GM12878 (cell line): ENCODE results near the gene ZFP91. TPM values are rescaled to one million over a fixed set of nuclear protein-coding genes. Genes with fewer than 3 reads are reported as not detected.

Experiments
- CBX5 ChIP-seq: sonication (generic); IDR thresholded peaks from 2 replicates; pipeline ENCODE4 v1.6.1; 2016; ENCODE audit warnings: low read depth, moderate library complexity, mild to moderate bottlenecking, inconsistent platforms
- JUND ChIP-seq: IDR thresholded peaks from 2 replicates; pipeline ENCODE4 v1.6.1; 2012; ENCODE audit warnings: low read depth, mild to moderate bottlenecking, low read length, improper control_type of control experiment, moderate library complexity
- RB1 ChIP-seq: fragments of 450-650 bp; formaldehyde crosslinking; IDR thresholded peaks from 2 replicates; pipeline ENCODE4 v1.6.1; 2017; ENCODE audit warnings: mild to moderate bottlenecking, borderline replicate concordance
- RFX5 ChIP-seq: IDR thresholded peaks from 2 replicates; pipeline ENCODE4 v1.6.1; 2011; ENCODE audit warnings: low read depth, low read length, improper control_type of control experiment
- STAT1 ChIP-seq: fragments of 450-650 bp; conservative IDR thresholded peaks from 2 replicates; pipeline ENCODE4 v1.6.1; 2014; ENCODE audit warnings: antibody characterized with exemption, mild to moderate bottlenecking
- TARDBP ChIP-seq: IDR thresholded peaks from 2 replicates; pipeline ENCODE4 v1.6.1; 2016; ENCODE audit warnings: borderline replicate concordance
- TCF3 ChIP-seq: IDR thresholded peaks from 2 replicates; pipeline ENCODE4 v1.6.1; 2012; ENCODE audit warnings: low read depth, mild to moderate bottlenecking, low read length, borderline replicate concordance; ENCODE audit not compliant: insufficient read depth
- polyA plus RNA-seq, 11 experiments: library from polyadenylated mRNA; depleted of rRNA in 4 of 11; unstranded in 6 of 11; stranded (reverse) in 5 of 11; fragments of >200 nt; fragmentation: Nextera tagmentation in 4 of 11; fragmentation: Illumina TruSeq in 1 of 11; extraction: Ambion mirVana in 4 of 11; extraction: Trizol in 1 of 11; gene quantifications; 1 replicate in 1 of 11; 2 replicates in 10 of 11; pipeline versions ENCODE4 v1.2.1 to v1.2.3, GENCODE V29; 2011 to 2016; ENCODE audit warnings: inconsistent platforms in 2 of 11, missing spikeins in 2 of 11, low read depth in 1 of 11
- total RNA-seq, 4 experiments: library from RNA; depleted of rRNA in 3 of 4; stranded (reverse); fragments of >200 nt in 3 of 4; fragmentation: Illumina TruSeq in 1 of 4; extraction: Trizol in 1 of 4; gene quantifications; 2 replicates each; pipeline versions ENCODE4 v1.2.1 to v1.2.3, GENCODE V29; 2013 to 2021
- TF ChIP-seq, protein P1 (sequence below): IDR thresholded peaks from 2 replicates; pipeline ENCODE4 v1.6.1; 2012; ENCODE audit warnings: mild to moderate bottlenecking, low read depth, low read length
- TF ChIP-seq, protein P2 (sequence below): IDR thresholded peaks from 2 replicates; pipeline ENCODE4 v1.6.1; 2011; ENCODE audit warnings: mild to moderate bottlenecking, low read depth, low read length, moderate library complexity; ENCODE audit not compliant: insufficient replicate concordance

Gene ZFP91
- total and polyA plus RNA-seq, 10 of the 15 experiments (the other 5 are each of a cell fraction or from before 2014, with no cell fraction given): 12.9 to 54.1 (median 31.7) TPM

DNA sequence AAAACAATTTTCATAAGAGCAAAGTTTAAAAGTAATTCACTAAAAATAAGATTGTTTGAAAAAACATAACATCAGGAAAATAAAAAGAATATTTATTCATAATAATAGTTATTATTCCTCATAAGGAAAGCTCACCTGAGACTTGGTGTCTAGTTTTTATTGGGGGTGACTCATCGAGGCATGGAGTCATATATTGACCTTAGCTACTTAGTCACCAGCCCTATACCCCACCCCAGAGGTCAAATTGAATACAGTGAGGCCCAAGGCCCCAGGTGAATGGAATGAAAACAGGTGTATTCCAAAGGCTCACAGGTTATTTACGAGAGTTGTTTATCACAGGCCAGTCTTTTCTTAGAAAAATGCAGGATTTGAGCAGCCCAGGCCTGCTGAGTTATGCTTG lies 80.5 kb downstream of the ZFP91 start (continued):
- TF ChIP-seq, protein P1, sequence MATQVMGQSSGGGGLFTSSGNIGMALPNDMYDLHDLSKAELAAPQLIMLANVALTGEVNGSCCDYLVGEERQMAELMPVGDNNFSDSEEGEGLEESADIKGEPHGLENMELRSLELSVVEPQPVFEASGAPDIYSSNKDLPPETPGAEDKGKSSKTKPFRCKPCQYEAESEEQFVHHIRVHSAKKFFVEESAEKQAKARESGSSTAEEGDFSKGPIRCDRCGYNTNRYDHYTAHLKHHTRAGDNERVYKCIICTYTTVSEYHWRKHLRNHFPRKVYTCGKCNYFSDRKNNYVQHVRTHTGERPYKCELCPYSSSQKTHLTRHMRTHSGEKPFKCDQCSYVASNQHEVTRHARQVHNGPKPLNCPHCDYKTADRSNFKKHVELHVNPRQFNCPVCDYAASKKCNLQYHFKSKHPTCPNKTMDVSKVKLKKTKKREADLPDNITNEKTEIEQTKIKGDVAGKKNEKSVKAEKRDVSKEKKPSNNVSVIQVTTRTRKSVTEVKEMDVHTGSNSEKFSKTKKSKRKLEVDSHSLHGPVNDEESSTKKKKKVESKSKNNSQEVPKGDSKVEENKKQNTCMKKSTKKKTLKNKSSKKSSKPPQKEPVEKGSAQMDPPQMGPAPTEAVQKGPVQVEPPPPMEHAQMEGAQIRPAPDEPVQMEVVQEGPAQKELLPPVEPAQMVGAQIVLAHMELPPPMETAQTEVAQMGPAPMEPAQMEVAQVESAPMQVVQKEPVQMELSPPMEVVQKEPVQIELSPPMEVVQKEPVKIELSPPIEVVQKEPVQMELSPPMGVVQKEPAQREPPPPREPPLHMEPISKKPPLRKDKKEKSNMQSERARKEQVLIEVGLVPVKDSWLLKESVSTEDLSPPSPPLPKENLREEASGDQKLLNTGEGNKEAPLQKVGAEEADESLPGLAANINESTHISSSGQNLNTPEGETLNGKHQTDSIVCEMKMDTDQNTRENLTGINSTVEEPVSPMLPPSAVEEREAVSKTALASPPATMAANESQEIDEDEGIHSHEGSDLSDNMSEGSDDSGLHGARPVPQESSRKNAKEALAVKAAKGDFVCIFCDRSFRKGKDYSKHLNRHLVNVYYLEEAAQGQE: no peak
- TF ChIP-seq STAT1: no peak
- TF ChIP-seq TCF3: no peak
- no peak for TF ChIP-seq JUND
- TF ChIP-seq, protein P2, sequence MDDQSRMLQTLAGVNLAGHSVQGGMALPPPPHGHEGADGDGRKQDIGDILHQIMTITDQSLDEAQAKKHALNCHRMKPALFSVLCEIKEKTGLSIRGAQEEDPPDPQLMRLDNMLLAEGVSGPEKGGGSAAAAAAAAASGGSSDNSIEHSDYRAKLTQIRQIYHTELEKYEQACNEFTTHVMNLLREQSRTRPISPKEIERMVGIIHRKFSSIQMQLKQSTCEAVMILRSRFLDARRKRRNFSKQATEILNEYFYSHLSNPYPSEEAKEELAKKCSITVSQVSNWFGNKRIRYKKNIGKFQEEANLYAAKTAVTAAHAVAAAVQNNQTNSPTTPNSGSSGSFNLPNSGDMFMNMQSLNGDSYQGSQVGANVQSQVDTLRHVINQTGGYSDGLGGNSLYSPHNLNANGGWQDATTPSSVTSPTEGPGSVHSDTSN: no peak
- no peak for TF ChIP-seq TARDBP
- TF ChIP-seq CBX5: no peak
- TF ChIP-seq RFX5: no peak
- TF ChIP-seq RB1: no peak
